Vagina (tissue), 2 donors: ENCODE data around the gene SNAP29. TPM values are rescaled to one million over a fixed set of nuclear protein-coding genes. Genes with fewer than 3 reads are reported as not detected.
"Not testable (repeated sequence)": the region's sequence is repeated elsewhere in the genome, so short reads cannot be mapped to it uniquely, and the experiment has no call there.

ENCODE experiments used
- DNase-seq, 2 donors: peaks; one replicate each; pipeline ENCODE4 v3.0.0-alpha.2; 2017; ENCODE audit errors: extremely low spot score in 2 of 2
- H3K27ac ChIP-seq: fragments of 200-600 bp; sonication (generic); one replicate; pipeline ENCODE4 v1.5.1; 2019
- H3K27me3 ChIP-seq: fragments of 200-600 bp; sonication (generic); one replicate; pipeline ENCODE4 v1.5.1; 2019
- H3K36me3 ChIP-seq, 2 donors: fragments of 200-600 bp; sonication (generic); one replicate each; pipeline ENCODE4 v1.5.1; 2017 to 2019
- H3K4me1 ChIP-seq: fragments of 200-600 bp; sonication (generic); one replicate; pipeline ENCODE4 v1.5.1; 2019
- H3K4me3 ChIP-seq, 2 donors: fragments of 200-600 bp; sonication (generic); 1 replicate in 1 of 2; 2 replicates in 1 of 2; pipeline ENCODE4 v1.5.1; 2016 to 2019
- H3K9me3 ChIP-seq: fragments of 200-600 bp; sonication (generic); one replicate; pipeline ENCODE4 v1.5.1; 2019
- POLR2A ChIP-seq, 2 donors: fragments of 450-650 bp; IDR thresholded peaks; one replicate each; pipeline ENCODE4 v1.6.1; 2017; ENCODE audit warnings: antibody characterized with exemption in 2 of 2, mild to moderate bottlenecking in 2 of 2, moderate library complexity in 2 of 2
- POLR2AphosphoS5 ChIP-seq, 2 donors: sonication (generic); formaldehyde crosslinking; IDR thresholded peaks; one replicate each; pipeline ENCODE4 v1.9.0; 2017; ENCODE audit warnings: antibody characterized with exemption in 2 of 2, mild to moderate bottlenecking in 2 of 2, low read depth in 1 of 2; ENCODE audit not compliant: insufficient read depth in 1 of 2
- intact Hi-C: fragments of 100-400 bp; cut with DNase I; formaldehyde crosslinking; loops from one replicate; pipeline ENCODE4 v1.15.1; 2023
- total RNA-seq: library from RNA; depleted of rRNA; stranded (reverse); fragments of >200 nt; gene quantifications from one replicate; pipeline ENCODE4 v1.2.3, GENCODE V29; 2016
- TF ChIP-seq, protein P1 (sequence below), 3 experiments: fragments of 450-650 bp in 2 of 3; fragments of 200-600 bp in 1 of 3; sonication (generic) in 1 of 3; IDR thresholded peaks; one replicate each; pipeline ENCODE4 v1.5.1; 2017 to 2019; ENCODE audit warnings: antibody characterized with exemption in 3 of 3, mild to moderate bottlenecking in 2 of 3, moderate library complexity in 2 of 3

The SNAP29 gene
- total RNA-seq, 1 donor from 2014 or later, result 18.9 TPM

DNA sequence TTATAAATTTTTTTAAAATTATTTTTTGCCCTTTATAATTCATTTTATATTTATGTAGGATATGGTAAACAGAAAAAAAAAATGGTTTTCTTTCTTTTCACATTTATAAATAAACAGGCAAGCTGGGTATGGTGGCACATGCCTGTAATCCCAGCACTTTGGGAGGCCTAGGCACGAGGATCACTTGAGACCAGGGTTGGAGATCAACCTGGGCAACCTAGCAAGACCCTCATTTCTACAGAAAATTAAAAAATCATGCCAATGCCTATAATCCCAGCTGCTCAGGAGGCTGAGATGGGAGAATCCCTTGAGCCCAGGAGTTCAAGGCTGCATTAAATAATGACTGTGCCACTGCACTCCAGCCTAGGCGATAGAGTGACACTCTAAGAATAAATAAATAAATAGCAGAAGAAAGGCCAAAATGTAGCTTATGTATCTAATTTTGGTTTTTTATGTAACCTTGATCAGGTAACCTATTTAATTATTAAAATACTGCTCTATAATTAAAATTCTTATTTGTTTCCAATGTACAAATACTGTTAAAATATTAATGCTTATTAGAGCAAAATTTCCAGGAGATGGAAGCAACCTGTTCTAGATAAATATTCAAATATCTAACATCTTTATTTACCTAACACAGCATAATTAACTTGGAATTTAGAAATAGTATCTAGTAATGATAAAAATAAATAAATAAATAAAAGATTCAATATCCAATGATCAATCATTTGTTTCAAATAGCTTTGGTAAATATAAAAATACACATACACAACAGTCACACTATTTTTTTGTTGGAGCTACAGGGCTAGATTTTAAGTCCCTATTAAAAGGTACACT, 21.6 kb upstream of the SNAP29 start:
- TF ChIP-seq, protein P1, sequence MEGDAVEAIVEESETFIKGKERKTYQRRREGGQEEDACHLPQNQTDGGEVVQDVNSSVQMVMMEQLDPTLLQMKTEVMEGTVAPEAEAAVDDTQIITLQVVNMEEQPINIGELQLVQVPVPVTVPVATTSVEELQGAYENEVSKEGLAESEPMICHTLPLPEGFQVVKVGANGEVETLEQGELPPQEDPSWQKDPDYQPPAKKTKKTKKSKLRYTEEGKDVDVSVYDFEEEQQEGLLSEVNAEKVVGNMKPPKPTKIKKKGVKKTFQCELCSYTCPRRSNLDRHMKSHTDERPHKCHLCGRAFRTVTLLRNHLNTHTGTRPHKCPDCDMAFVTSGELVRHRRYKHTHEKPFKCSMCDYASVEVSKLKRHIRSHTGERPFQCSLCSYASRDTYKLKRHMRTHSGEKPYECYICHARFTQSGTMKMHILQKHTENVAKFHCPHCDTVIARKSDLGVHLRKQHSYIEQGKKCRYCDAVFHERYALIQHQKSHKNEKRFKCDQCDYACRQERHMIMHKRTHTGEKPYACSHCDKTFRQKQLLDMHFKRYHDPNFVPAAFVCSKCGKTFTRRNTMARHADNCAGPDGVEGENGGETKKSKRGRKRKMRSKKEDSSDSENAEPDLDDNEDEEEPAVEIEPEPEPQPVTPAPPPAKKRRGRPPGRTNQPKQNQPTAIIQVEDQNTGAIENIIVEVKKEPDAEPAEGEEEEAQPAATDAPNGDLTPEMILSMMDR (IDR thresholded peaks at IDR 0.05), result no peak
- TF ChIP-seq POLR2A (IDR thresholded peaks at IDR 0.05) (no peak), POLR2AphosphoS5 (IDR thresholded peaks at IDR 0.05; ENCODE audit: insufficient read depth in 1 of 2, low read depth in 1 of 2) (no peak)
- Histone ChIP-seq H3K4me1 (no peaks in the 10 kb centered on the region), H3K27me3 (no peaks in the 10 kb centered on the region), H3K4me3 (no peak overlapping the region), H3K9me3 (no peaks in the 10 kb centered on the region), H3K36me3 (peaks cover 0 to 18% of the 10 kb centered on the region in 2 donors), H3K27ac (no peak overlapping the region)
- intact Hi-C loops, result no loop called here
- no peak for DNase-seq

DNA sequence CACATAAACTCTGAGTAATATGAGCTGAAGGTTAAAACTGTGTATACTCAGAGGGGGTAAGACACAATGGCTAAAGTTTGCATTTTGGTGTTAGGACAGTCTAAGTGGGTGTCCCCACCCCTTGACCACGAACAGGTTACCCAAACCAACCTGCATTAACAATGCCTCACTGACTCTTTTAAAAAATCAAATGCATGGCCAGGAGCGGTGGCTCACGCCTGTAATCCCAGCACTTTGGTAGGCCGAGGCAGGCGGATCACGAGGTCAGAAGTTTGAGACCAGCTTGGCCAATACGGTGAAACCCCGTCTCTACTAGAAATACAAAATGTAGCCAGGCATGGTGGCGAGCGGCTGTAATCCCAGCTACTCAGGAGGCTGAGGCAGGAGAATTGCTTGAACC, 19.5 kb upstream of the SNAP29 start:
- H3K4me1 ChIP-seq, H3K4me3 ChIP-seq, H3K27me3 ChIP-seq, DNase-seq, H3K9me3 ChIP-seq, intact Hi-C loops, H3K27ac ChIP-seq, H3K36me3 ChIP-seq: not testable (repeated sequence)

DNA sequence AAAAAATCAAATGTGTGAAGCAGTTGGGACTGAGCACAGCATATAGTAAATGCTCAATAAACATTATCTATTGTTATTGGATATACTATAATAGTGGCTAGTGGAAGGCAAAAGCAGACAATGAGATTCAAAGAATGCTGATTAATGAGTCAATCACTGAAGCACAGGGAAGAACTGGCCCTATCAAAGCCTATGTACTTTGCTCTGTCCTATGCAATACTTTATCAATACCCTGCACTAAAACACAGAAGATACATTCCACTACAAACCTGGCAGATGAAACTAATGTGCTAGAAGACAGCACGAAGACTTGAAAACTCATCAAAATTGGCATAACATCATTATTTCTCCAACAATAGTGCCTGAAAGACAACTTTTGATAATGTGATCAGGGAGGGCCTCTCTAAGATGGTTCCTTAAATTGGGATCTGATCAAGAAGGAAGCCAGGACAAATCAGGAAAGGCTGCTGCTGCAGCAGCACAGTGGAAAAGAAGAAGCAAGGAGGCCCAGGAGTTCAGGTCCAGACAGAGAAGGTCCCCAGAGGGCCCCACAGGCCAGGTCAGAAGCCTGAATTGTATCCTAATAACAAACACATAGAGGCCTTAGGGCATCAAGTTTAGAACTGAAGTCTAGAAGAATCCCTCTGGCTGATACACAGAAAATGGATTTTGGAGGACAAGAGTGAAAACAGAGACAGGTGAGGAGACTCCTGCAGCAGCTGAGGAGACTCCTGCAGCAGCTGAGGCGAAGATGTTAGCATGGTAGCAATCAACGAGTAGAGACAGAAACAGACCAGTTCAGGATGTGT, 18.8 kb upstream of the SNAP29 start:
- intact Hi-C loops, result no loop called here
- Histone ChIP-seq H3K36me3 (no peaks in the 10 kb centered on the region), H3K27ac (no peak overlapping the region), H3K4me3 (no peak overlapping the region), H3K27me3 (no peaks in the 10 kb centered on the region), H3K9me3 (no peaks in the 10 kb centered on the region), H3K4me1 (peaks cover 6% of the 10 kb centered on the region)
- DNase-seq, result no peak
- no peak for TF ChIP-seq POLR2A (IDR thresholded peaks at IDR 0.05)
- TF ChIP-seq, protein P1 (IDR thresholded peaks at IDR 0.05), result no peak
- no peak for TF ChIP-seq POLR2AphosphoS5 (IDR thresholded peaks at IDR 0.05; ENCODE audit: insufficient read depth in 1 of 2, low read depth in 1 of 2)

DNA sequence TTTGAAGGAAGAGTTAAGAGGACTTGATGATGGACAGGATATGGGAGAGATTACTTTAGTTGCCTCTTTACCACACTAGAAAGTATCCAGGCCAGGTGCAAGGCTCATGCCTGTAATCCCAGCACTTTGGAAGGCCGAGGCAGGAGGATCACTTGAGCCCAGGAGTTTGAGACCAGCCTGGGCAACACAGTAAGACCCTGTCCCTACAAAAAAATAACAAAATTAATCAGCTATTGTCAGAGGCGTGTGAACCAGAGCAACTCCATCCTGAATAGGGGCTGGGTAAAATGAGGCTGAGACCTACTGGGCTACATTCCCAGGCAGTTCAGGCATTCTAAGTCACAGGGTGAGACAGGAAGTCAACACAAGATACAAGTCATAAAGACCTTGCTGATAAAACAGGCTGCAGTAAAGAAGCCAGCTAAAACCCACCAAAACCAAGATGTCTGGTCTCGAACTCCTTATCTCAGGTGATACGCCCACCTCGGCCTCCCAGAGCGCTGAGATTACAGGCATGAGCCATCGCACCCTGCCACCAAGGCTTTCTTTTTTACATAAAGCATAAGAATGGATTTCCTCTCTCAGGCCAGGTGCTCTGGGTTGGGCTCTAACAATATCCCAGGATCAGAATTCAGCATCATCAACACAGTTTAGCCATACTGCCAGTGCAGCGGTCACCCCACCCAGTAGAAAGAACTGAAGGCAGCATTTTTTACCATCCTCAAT, 18.0 kb upstream of the SNAP29 start:
- no peaks in the 10 kb centered on the region for H3K9me3 ChIP-seq
- H3K27me3 ChIP-seq, result no peaks in the 10 kb centered on the region
- DNase-seq, result no peak
- H3K36me3 ChIP-seq, result no peaks in the 10 kb centered on the region
- no peak overlapping the region for H3K4me3 ChIP-seq
- no peak overlapping the region for H3K27ac ChIP-seq
- TF ChIP-seq POLR2AphosphoS5 (IDR thresholded peaks at IDR 0.05; ENCODE audit: insufficient read depth in 1 of 2, low read depth in 1 of 2), result no peak
- TF ChIP-seq, protein P1 (IDR thresholded peaks at IDR 0.05), result no peak
- no peak for TF ChIP-seq POLR2A (IDR thresholded peaks at IDR 0.05)
- H3K4me1 ChIP-seq, result peaks cover 6% of the 10 kb centered on the region
- intact Hi-C loops, result no loop called here

DNA sequence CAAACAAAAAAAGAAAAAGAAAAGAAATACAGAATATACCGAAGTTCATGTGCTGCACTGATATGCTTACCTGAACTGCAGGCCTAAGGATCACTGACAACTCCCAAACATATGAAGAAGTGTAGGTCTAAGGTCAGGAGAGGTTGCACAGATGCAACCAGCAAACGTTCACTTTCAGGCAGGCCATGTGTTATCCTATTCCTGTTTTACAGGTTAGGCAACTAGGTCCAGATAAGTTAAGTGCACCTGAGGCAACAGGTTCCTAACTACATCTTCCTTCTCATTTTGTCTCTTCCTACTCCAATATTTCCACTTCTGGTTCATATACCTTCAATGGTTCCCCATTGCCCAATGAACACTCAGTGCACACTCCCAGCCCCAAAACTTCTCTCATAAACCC, 15.3 kb upstream of the SNAP29 start:
- TF ChIP-seq POLR2AphosphoS5 (IDR thresholded peaks at IDR 0.05; ENCODE audit: insufficient read depth in 1 of 2, low read depth in 1 of 2) (no peak), POLR2A (IDR thresholded peaks at IDR 0.05) (no peak)
- TF ChIP-seq, protein P1 (IDR thresholded peaks at IDR 0.05), result no peak
- DNase-seq, result no peak
- H3K4me1 ChIP-seq, result peaks cover 6% of the 10 kb centered on the region
- intact Hi-C loops, result no loop called here
- no peaks in the 10 kb centered on the region for H3K36me3 ChIP-seq
- H3K9me3 ChIP-seq, result no peaks in the 10 kb centered on the region
- no peak overlapping the region for H3K27ac ChIP-seq
- no peak overlapping the region for H3K4me3 ChIP-seq
- no peaks in the 10 kb centered on the region for H3K27me3 ChIP-seq
